ENCODE data around the gene FABP7.

Gene FABP7

DNA sequence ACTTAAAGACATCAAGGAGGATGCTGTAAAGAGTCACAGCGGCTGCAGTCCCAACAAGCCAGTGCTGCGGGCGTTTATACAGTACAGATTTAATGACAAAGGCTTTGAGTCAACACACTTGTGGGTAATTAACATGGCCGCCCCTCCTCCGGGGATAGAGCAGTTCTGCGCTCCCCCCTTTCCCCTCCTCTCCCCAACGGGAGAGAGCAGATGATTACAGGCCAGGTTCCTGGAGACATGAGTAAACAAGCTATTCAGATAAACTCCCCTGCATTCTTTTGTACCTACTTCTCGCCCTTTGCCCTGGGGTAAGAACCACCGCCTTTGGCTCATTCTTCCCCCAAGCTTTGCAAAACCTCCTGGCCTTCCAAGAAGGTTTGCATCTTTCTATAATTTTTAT is 23.6 kb upstream of the FABP7 start:
- no peak for DNase-seq (ENCODE audit: low read depth in 2 of 3, low spot score in 1 of 3)

DNA sequence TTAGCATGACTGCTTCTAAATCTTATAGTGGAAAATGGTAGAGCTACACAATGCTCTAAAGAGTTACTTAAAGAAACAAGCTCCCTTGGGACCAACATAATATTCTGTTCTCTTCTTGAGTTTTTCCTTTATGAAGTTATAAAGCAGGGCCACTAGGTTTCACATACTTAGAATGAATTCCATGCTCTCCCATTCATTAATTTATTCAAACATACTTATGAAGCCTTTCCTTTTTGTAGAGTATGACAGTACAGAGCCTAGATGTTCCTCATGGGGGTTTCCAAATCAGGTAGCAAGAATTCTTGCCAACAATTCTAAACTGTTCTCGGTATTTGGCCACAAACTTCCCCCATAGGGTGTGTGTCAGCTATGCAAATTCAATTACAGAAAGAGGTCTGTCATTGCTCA is 20.6 kb upstream of the FABP7 start:
- DNase-seq (ENCODE audit: low read depth in 2 of 3, low spot score in 1 of 3): no peak

DNA sequence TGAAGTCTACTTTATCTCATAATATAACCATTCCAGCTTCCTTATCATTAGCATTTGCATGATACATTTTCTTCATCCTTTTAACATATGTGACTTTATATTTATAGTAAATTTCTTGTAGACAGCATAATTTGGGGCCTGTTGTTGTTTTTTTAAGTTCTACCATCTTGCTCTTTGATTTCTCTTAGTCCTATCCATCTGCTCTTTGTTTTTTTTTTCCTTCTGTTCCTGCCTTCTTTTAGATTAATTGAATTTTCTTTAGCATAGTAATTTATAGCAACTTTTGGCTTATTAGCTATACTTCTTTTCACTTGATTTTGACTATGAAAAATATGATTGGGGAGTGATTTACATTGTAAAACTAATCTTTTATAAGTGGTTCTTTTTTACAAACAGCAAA is 19.2 kb upstream of the FABP7 start:
- no peak for DNase-seq (ENCODE audit: low read depth in 2 of 3, low spot score in 1 of 3)

DNA sequence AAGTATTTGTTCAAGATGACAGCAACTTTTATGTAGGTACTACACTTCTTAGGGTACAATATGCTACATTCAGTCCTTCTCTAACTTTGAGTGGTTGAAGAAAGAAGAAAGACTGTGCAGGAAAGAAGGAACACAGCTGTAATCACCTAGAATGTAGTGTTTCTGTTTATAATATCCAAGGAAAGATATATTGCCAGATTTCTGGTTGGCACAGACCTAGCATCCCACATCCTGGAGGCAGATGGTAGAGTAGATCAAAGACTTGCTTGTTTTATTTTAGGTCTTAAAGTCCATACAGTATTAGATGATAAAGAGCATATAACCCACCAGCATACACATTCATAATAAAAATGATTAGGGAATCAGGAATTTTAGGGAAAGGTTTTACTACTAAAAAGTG is 13.3 kb upstream of the FABP7 start:
- DNase-seq (ENCODE audit: low read depth in 2 of 3, low spot score in 1 of 3): no peak

DNA sequence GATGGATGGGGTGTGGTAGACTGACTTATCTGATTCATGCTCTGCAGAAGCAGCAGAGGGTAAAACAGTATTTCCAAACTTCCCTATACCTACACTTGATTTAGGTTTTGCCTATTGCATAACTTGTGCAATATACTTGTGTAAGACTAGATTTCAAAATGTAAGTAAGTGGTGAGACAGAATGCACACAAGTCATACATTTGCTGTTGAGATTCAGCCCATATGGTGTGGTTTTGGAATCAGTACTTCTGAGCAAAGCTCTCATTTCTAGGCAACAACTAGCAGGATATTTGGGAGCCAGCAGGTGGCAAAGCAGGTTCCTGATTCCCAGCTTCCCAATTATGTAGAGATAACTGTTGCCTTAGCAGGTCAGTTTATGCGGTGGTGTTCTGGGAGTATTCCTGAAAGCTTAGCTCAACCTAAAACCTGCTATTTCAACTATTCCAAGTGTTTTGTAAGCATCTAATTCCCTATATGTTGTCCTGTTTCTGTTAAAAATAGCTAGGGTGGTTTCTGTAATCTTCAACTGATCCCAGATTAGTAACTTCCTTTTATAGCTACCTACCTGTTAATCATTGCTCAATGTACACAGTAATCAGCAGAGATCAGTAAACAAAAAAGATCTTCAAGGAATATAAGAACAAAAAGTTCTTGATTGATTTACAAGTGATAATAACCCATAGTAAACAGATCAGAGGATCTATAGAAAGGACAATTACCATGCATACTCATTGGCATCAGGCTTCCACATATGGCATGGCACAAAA is 8.5 kb upstream of the FABP7 start:
- DNase-seq (ENCODE audit: low read depth in 2 of 3, low spot score in 1 of 3): no peak

DNA sequence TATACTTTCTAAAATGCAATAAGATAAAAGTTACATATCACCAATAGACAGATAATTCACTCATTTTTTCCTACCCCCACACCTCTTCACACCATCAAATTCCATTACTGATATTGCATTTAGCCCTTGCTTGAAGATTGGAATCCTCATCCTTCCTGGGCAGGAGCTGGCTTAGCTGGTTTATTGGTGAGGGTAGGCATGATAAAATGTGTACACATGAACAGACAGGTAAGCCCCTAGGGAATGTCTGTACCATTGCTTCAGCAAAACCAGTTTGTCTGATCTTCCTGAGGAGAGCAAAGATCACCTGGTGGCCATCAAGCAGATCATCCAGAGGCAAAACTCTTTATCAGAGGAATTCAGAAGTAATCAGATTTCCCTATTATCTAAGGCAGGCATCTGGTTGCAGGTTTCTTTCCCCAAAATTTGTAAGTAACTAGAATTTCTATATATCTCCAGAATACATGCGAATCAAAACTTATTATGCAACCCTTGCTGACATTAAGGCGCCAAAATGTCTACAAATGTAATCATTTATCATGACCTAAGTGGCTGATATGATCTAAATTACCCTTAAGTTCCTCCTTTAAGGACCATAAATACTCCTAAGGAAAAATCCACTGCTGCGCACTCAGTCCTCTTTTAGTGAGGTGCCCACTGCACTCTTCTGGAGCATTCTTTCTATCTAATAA is 6.6 kb upstream of the FABP7 start:
- no peak for DNase-seq (ENCODE audit: low read depth in 2 of 3, low spot score in 1 of 3)

DNA sequence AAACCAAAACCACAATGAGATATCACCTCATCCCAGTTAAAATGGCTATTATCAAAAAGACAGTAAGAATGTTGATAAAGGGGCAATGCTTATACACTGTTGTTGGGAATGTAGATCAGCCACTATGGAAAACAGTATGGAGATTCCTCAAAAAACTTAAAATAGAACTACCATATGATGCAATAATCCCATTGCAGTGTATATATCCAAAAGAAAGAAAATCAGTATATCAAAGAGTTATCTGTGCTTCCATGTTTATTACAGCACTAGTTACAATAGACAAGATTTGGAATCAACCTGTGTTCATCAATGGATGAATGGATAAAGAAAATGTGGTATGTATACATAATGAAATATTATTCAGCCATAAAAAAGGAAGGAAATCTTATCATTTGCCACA is 3.5 kb upstream of the FABP7 start:
- no peak for DNase-seq (ENCODE audit: low read depth in 2 of 3, low spot score in 1 of 3)

DNA sequence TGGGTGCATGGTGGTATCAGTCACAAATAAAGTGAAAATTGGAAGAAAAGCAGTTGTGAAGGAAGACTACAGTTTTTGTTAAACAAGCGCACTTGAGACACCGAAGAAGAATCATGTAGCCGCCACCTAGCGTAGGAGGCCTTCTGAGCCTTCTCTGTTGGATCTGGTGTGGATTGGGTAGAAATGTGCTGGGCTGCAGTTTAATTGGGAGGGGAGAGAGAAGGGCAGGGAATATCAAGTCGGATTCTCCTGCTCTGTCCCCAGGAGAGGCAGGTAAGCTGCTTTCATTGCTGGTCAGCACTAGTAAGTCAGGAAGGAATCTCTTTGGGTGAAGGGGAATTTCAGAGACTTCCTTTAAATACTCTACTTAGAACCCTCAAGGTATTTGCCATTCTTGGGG is 1.2 kb upstream of the FABP7 start:
- no peak for DNase-seq (ENCODE audit: low read depth in 2 of 3, low spot score in 1 of 3)

DNA sequence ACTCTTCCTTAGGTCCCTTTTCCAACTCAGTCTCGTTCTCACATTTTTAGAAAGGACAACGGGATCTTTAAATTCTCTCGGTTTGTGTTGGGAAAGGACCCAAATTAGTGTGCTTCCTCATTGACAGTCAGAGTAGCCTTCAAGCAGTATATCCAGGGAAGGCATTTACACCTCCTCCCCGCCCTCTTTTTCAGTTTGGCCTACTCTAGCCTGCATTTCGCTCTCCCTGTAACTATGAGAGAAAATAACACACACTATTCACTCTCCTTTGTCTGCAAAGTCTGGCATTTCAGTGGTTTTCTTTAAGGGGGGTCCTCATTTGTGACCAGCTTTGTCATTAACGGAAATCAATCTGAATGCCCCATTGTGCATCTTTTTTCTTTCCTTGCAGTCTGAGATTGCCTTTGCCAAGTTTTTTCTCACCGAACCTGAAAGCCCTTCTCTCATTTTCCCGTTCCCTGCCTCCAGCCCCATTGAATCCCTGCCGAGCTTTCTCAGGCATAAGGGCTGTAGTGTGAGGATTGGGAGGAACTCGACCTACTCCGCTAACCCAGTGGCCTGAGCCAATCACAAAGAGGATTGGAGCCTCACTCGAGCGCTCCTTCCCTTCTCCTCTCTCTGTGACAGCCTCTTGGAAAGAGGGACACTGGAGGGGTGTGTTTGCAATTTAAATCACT is 393 bp upstream of the FABP7 start:
- DNase-seq (ENCODE audit: low read depth in 2 of 3, low spot score in 1 of 3): no peak

DNA sequence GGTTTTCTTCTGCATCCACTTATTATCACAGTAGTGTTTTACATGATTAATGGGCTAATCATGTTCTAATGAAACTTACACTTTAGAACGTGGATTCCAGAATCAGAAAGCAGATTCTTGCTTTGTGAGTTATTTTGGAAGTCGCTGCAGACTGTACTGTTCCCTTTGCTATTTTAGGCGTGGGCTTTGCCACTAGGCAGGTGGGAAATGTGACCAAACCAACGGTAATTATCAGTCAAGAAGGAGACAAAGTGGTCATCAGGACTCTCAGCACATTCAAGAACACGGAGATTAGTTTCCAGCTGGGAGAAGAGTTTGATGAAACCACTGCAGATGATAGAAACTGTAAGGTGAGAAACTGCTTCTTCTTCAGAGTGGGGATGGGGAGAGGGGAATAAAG is 598 bp downstream of the FABP7 start:
- no peak for DNase-seq (ENCODE audit: low read depth in 2 of 3, low spot score in 1 of 3)

DNA sequence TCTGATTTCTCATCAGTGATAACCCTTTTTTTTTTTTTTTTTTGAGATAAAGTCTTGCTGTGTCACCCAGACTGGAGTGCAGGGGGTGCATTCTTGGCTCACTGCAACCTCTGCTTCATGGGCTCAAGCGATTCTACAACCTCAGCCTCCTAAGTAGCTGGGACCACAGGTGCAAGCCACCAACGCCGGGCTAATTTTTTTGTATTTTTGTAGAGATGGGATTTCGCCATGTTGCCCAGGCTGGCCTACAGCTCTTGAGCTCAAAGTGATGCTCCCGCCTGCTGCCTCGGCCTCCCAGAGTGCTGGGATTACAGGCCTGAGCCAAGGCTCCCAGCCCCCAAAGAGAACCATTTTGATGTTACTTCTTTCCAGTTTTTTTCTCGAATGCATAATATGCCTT is 2.2 kb downstream of the FABP7 start:
- no peak for DNase-seq (ENCODE audit: low read depth in 2 of 3, low spot score in 1 of 3)

DNA sequence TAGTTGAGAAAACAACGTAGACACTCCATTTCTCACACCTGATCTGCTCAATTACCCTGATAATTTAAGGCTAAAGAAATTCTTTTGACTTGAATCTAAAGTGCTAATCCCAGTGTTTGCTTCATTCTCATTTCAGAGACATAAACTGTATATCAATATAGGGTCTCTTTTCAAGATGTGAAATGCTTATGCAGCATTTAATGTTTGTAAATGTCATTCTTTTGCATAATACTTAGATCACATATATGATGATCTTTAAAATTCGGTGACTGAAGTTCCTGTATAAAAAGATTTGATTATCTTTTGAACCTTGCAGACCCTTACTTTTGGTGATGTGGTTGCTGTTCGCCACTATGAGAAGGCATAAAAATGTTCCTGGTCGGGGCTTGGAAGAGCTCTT is 3.9 kb downstream of the FABP7 start:
- no peak for DNase-seq (ENCODE audit: low read depth in 2 of 3, low spot score in 1 of 3)

DNA sequence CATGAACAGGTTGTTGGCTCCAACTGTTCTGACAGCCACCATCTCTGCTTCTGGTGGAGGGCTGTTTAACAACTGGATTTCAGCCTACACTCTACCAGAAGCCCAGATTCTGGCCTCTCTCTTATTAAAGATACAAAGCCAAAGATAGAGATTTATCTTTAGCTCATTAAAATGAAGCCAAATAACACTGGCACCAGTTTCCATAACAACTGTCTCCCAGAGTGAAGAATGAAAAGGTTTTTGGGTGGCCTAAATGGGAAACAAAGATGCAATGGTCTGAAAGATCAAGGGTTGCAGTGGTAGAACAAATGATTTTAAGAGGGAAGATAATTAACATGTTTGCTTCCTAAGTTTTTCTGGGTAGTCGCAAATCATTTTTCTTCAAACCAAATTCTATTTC is 6.4 kb downstream of the FABP7 start:
- no peak for DNase-seq (ENCODE audit: low read depth in 2 of 3, low spot score in 1 of 3)

DNA sequence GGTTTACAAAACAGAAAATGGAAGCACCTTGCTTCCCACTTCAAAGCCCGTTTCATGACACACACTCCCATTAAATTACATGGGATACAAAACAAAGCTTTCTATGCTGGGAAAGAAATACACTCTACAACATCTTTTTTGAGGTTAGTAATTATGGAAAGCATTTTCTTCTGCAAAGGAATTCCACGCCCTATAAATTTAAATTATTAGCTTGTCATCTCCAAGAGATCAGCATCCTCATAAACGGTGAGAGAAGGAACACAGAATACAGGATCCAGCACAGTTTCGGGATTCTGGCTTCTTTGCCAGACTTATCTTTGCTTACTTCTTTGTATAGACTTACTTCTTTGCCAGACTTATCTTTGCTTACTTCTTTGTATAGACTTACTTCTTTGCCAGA is 8.2 kb downstream of the FABP7 start:
- no peak for DNase-seq (ENCODE audit: low read depth in 2 of 3, low spot score in 1 of 3)

DNA sequence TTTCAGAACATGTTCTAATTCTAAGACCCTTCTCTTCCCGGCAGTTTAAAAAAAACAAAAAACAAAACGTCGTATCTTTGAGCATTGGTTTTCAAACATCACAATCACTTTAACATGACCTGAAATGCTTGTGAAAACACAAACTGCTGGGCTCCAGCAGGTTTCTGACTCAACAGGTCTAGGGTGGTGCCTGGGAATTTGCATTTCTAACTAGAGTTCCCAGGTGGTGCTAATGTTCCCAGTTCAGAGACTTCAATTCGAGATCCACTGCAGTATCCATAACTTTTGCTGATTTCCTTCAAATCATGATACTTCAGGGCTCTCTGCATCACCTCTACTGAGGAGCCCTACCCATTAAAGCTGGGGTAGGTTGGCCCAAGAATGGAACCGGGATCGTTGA is 8.7 kb downstream of the FABP7 start:
- DNase-seq (ENCODE audit: low read depth in 2 of 3, low spot score in 1 of 3): no peak

DNA sequence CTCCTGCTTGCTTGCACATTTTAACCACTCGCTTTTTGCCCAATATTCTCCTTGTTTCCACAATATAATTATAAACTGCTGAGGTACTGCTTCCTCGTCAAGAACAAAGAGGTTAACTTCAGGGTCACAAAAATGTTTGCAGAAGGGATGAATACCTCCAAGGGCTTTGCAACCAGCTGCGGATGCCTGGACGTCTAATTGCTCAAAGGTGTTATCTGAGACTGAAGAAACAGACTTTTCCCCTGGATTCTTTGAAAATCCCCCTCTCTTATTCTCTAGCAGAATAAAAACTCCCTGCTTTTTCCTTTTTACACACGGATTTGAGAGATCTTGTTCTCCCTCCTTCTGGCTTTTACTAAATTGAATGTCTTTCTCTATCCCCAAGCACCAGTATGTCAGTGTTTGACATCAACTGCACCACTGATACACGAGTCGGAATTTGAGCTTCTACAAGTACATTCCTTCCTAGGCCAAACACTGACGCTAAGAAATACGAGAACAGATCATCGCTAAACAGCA is 9.2 kb downstream of the FABP7 start:
- DNase-seq (ENCODE audit: low read depth in 2 of 3, low spot score in 1 of 3): no peak

DNA sequence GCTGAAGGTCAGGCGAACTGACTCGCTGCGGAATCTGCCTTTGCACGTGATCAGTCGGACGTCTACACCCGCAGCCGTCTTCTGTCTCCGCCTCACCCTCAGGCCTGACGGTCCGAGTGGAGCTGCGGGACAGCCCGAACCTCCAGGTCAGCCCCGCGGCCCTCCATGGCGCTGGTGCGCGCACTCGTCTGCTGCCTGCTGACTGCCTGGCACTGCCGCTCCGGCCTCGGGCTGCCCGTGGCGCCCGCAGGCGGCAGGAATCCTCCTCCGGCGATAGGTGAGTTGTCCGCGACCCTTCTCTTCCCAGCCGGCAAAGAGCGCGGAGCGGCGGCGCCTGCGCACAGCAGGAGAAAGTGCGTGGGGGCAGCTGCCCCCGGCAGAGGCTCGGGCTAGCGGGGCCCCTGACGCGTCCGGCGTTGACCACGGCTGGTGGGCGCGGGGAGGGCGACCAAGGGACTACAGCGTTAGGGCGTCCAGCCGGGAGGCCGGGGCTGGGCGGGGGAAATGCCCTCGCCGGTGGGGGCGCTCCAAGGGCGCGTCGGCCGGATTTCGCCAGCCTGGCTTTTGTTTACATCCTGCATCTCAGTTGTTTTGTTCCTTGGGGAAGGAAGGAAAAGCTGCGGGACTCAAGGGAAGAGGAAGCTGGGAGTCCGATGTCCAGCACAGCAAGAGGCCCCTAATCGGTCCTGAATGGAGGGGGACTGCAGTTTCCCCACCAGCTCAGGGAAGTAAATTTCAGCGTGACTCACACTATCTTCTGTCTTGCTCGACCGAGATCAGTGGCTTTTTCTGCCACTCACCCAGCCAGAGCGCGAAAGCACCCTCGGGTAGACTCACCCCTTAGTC is 9.9 kb downstream of the FABP7 start, which contains the start of gene SMPDL3A:
TSS of gene SMPDL3A (plus strand) at position 77 of the 846 bp plus-strand sequence. CDS start at position 166, 89 bp downstream.
- peak in 2 of 3 donors; percentile 4 to 14 for DNase-seq (ENCODE audit: low read depth in 2 of 3, low spot score in 1 of 3)

DNA sequence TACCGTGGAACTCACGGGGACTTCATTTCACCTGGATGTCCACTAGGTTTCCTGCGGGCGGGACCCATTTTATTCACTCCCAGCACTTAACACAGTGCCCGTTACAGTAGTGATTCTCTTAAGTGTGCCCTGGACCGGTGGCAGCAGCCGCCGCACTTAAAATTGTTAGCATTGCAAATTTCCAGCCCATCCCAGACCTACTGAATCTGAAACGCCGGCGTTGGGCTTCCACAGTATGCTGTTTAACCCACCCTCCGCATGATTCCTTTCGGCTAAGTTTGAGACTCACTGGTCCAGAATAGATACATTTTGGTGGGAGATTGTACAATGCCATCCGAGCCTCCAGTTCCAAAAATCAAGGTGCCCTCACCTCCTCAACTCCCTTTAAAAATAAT is 10.5 kb downstream of the FABP7 start:
- DNase-seq (ENCODE audit: low read depth in 2 of 3, low spot score in 1 of 3): no peak

DNA sequence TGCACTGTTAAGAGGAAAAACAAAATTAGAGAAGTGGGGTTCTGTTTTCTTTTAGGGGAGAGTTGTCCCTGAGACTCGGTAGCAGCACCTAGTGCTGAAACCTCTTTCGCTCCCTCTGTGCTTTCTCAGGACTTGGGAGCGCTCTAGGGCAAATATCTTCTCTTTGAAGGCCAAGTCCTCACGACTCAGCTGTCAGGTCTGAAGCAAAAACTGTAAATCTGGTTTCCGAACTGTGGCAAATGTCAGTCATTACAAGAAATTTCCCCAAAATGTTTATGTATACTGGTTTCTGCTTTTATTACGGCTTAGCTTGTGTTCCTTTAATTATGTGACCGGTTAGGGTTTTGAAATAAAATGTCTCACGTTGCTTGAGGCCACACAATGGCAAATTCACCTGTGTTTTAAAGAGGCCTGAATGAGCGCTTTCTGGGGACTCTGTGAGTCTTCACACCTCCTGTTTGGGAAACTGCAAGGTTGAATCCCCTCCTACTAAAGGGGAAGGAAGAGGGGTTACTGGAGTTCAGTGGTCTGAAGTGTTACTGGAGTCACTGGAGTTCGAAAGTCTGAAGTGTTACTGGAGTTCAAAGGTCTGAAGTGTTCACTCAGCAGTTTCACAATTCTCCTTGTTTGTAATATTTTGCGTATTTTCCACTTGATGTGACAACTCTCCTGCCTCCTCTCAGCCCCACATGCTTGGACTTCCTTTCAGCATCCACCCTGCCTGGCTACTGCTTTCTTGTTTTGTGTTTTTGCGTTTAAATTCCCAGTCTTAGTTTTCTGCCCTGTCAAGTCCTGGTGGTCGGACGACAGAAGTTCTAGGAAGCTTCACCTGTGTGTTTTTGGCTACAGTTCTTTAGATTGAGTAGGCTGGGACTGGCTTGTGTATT is 11.2 kb downstream of the FABP7 start:
- no peak for DNase-seq (ENCODE audit: low read depth in 2 of 3, low spot score in 1 of 3)

DNA sequence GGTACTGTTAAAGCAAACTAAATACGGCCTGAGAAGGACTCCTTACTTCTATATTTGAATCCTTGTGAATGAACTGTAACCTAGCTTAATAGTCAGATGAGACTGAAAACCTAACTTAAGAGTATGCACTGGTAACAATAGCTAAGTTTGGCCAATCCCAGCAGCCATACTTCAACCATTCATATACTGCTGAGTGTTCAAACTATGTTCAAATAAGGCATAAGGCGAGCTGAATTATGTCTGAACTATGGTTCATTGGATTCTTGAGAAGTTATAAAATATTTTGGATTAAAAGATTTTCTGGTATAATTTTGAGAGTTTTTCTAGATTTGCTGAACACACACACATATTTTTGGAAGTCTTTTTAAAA is 11.8 kb downstream of the FABP7 start:
- no peak for DNase-seq (ENCODE audit: low read depth in 2 of 3, low spot score in 1 of 3)

Measured in stimulated activated CD4-positive, alpha-beta T cell treated with anti-CD3 and anti-CD28 coated beads, Interleukin-12 subunit alpha, Interleukin-12 subunit beta, amount 100 ng/mL, for 48 hours (primary cell).